SK-N-MC (cell line): ENCODE results near the gene VPS35L.

Source experiments
- DNase-seq: peaks from one replicate; pipeline ENCODE4 v3.0.0-alpha.2; 2011; ENCODE audit warnings: low read depth, low spot score
- H3K27ac ChIP-seq: fragments of 200-600 bp; sonication (generic); 2 replicates; pipeline ENCODE4 v1.5.1; 2016; ENCODE audit warnings: mixed run types
- H3K36me3 ChIP-seq: fragments of 200-600 bp; sonication (generic); 2 replicates; pipeline ENCODE4 v1.6.1; 2017; ENCODE audit warnings: antibody characterized with exemption, low read length, mixed read lengths; ENCODE audit not compliant: insufficient read depth
- H3K4me3 ChIP-seq: fragments of 200-600 bp; sonication (generic); 2 replicates; pipeline ENCODE4 v1.5.1; 2016
- H3K9ac ChIP-seq: fragments of 200-600 bp; sonication (generic); 2 replicates; pipeline ENCODE4 v1.8.0; 2017; ENCODE audit warnings: mixed run types, mixed read lengths; ENCODE audit not compliant: insufficient read length
- H3K9me3 ChIP-seq: fragments of 200-600 bp; sonication (generic); 2 replicates; pipeline ENCODE4 v1.6.1; 2017; ENCODE audit warnings: low read depth, mild to moderate bottlenecking, antibody characterized with exemption, low read length, moderate library complexity, mixed read lengths
- EZH2 ChIP-seq: fragments of 200-600 bp; sonication (generic); IDR thresholded peaks from one replicate; pipeline ENCODE4 v1.6.1; 2017; ENCODE audit warnings: antibody characterized with exemption
- FOXP2 ChIP-seq: optimal IDR thresholded peaks from 2 replicates; pipeline ENCODE3; 2011; ENCODE audit warnings: mild to moderate bottlenecking, moderate library complexity; ENCODE audit not compliant: insufficient read depth; ENCODE audit errors: extremely low read length, control extremely low read depth
- POLR2AphosphoS5 ChIP-seq: IDR thresholded peaks from 2 replicates; pipeline ENCODE4 v1.6.1; 2012; ENCODE audit warnings: mild to moderate bottlenecking, low read depth, low read length, borderline replicate concordance

VPS35L gene

GRCh38 chr16:19555186-19555937 lies at the start of gene VPS35L:
TSS of gene VPS35L (plus strand) at chr16:19555703. CDS start at chr16:19555730, 27 bp downstream.
- TF ChIP-seq POLR2AphosphoS5 (peak; percentile 69; the same call in 1 of the 2 replicates), FOXP2 (no peak)
- H3K36me3 ChIP-seq = peaks cover 14% of the 10 kb centered on the region; the same call in 1 of the 2 replicates
- H3K9ac ChIP-seq = peak within 1 kb of the TSS; percentile 63

GRCh38 chr16:19506965-19507364 lies 48.5 kb upstream of the VPS35L start:
- H3K9ac ChIP-seq = no peak overlapping the region
- DNase-seq = no peak
- TF ChIP-seq FOXP2 = no peak
- TF ChIP-seq EZH2 = no peak
- no peak for TF ChIP-seq POLR2AphosphoS5
- no peaks in the 10 kb centered on the region for H3K9me3 ChIP-seq
- peaks cover 27% of the 10 kb centered on the region; the same call in 1 of the 2 replicates for H3K36me3 ChIP-seq
- H3K27ac ChIP-seq = no peak overlapping the region
- H3K4me3 ChIP-seq = no peak overlapping the region

More at GRCh38 chr16:19555186-19555937, at the start of gene VPS35L:
- Histone ChIP-seq H3K4me3 (peak within 1 kb of the TSS; percentile 81), H3K9me3 (no peaks in the 10 kb centered on the region), H3K27ac (no peak within 1 kb of the TSS)
- peak; percentile 53 for DNase-seq

GRCh38 chr16:19507867-19508266 lies 47.6 kb upstream of the VPS35L start:
- no peak for DNase-seq
- TF ChIP-seq POLR2AphosphoS5 (no peak), EZH2 (no peak), FOXP2 (no peak)
- H3K36me3 ChIP-seq = peaks cover 26% of the 10 kb centered on the region

GRCh38 chr16:19512297-19512696 lies 43.2 kb upstream of the VPS35L start:
- H3K9ac ChIP-seq = no peak overlapping the region
- no peak overlapping the region for H3K4me3 ChIP-seq
- no peaks in the 10 kb centered on the region for H3K9me3 ChIP-seq
- DNase-seq = no peak
- peaks cover 52% of the 10 kb centered on the region for H3K36me3 ChIP-seq
- H3K27ac ChIP-seq = no peak overlapping the region
- TF ChIP-seq EZH2 (no peak), POLR2AphosphoS5 (no peak), FOXP2 (no peak)

More at GRCh38 chr16:19507867-19508266, 47.6 kb upstream of the VPS35L start:
- Histone ChIP-seq H3K9ac (no peak overlapping the region), H3K4me3 (no peak overlapping the region), H3K9me3 (no peaks in the 10 kb centered on the region), H3K27ac (no peak overlapping the region)

- Histone ChIP-seq H3K4me3 (no peak overlapping the region), H3K9ac (no peak overlapping the region), H3K9me3 (no peaks in the 10 kb centered on the region), H3K27ac (no peak overlapping the region), H3K36me3 (peaks cover 55% of the 10 kb centered on the region)
- TF ChIP-seq EZH2 = no peak
- no peak for TF ChIP-seq FOXP2
- no peak for TF ChIP-seq POLR2AphosphoS5
- DNase-seq = no peak
Observed at GRCh38 chr16:19513377-19514053, 42.0 kb upstream of the VPS35L start.

GRCh38 chr16:19515757-19516156 lies 39.7 kb upstream of the VPS35L start:
- Histone ChIP-seq H3K9ac (no peak overlapping the region), H3K36me3 (peaks cover 55% of the 10 kb centered on the region), H3K4me3 (no peak overlapping the region), H3K27ac (no peak overlapping the region), H3K9me3 (no peaks in the 10 kb centered on the region)
- TF ChIP-seq EZH2 (no peak), FOXP2 (no peak), POLR2AphosphoS5 (no peak)
- DNase-seq = no peak

- Histone ChIP-seq H3K27ac (no peak overlapping the region), H3K9ac (no peak overlapping the region), H3K36me3 (peaks cover 49% of the 10 kb centered on the region), H3K9me3 (no peaks in the 10 kb centered on the region), H3K4me3 (no peak overlapping the region)
- TF ChIP-seq POLR2AphosphoS5 (no peak), EZH2 (no peak), FOXP2 (no peak)
- no peak for DNase-seq
Observed at GRCh38 chr16:19517424-19518089, 37.9 kb upstream of the VPS35L start.

- no peak for DNase-seq
- no peak overlapping the region for H3K27ac ChIP-seq
- no peak overlapping the region for H3K4me3 ChIP-seq
- peaks cover 41% of the 10 kb centered on the region for H3K36me3 ChIP-seq
- no peak for TF ChIP-seq EZH2
- TF ChIP-seq POLR2AphosphoS5 = no peak
- TF ChIP-seq FOXP2 = no peak
- no peaks in the 10 kb centered on the region for H3K9me3 ChIP-seq
- no peak overlapping the region for H3K9ac ChIP-seq
Observed at GRCh38 chr16:19518388-19518787, 37.1 kb upstream of the VPS35L start.
